GM19452 (cell line): ENCODE measurements around the gene CTSS.
"Not testable (repeated sequence)": the region's sequence is repeated elsewhere in the genome, so short reads cannot be mapped to it uniquely, and the experiment has no call there.

Experiments used
- ATAC-seq: cut with Tn5 transposase; IDR thresholded peaks from one replicate; pipeline ENCODE4 v1.9.1; 2021; ENCODE audit not compliant: unreplicated experiment

CTSS gene

DNA sequence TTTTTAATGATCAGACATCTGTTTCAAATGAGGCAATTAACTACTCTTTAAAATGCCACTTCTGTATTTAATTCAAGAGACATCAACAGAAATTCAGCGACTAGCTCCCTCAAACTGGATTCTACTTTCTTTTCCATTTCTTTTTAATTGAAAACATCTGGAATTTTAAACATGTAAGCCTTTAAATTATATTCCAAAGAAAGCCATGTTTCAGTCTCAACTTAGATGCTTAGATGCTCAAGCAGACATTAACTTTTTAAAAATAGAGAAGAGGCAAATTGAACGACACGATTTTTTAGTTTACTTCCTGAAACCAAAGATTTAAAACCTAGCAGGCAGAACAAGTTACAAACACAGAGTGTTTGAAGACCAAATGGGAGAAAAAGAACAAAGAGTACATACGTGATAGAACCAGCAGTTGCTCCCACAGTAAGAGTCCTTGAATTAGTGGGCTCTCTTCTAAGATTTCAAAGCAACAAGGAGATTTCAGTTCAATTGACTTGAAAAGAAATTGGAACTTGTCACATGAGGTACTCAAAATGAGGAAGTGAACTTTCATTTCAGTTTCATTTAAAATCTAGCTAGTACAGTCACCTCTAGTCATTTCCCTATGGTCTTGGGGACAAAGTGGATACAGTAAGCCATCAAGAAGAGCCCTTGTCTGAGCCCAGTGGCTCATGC lies at the start of gene CTSS:
Gene CTSS (minus strand): TSS at position 483 of the 681 bp plus-strand sequence. CDS start 1,015 bp downstream, outside the sequence.
- peak; percentile 81 for ATAC-seq

DNA sequence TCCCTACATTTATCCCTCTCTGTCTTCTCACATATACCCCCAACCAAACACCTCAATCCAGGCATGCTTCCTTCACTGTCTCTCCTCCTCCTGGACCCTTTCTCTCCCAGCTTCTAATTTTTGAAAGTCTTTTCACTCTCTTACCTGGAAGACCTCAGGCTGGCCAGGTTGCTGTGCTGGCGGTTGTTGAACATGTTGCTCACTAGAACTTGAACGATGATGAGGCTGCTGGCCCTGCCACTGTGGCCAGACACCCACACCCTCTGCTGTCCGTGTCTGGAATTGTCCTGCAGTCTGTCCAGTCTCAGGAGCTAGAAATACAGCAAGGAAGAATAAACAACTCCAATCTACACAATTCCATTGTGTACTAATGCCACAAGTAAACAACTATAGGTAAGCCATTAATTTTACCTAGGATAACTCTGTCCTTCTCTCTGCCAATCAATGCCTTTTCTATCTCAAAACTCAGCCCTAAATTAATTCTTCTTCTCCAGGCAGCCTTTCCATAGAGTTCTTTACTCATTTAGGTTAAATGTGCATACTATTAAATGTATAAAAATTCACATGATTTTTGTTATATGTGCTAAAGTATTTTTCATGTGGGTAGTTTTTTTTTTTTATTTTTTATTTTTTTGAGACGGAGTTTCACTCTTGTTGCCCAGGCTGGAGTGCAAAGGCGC lies 47.6 kb upstream of the CTSS start:
- ATAC-seq, result no peak

DNA sequence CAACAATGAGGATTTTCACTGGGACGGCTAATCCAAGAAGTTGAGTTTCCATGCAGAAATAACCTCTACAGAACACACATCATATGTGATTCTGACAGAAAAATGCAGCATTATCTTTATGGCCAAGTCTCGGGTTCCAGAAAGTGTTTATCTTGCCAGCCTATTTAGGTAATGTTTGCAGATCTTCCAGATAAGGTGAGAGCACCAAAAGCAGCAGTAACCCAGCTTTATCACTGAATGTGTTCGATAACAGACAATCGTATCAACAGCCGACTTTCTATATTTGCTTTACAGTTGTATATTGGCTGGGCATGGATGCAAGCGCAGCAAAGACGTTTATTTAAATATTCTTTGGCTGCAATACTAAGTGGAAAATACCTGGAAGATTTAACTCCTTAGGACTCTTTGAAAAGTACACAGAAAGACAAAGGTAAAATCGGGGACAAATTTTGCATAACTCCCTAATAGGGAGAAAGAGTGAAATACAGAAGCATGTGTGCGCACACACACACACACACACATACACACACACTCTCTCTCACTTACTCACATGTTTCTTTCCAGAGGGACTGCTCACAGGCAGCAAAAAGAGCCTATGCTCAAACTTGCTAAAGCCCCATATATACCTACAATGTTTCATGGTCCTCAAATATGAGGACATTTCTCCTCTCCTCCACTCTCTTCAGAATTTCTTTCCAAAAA lies 45.5 kb upstream of the CTSS start:
- no peak for ATAC-seq

DNA sequence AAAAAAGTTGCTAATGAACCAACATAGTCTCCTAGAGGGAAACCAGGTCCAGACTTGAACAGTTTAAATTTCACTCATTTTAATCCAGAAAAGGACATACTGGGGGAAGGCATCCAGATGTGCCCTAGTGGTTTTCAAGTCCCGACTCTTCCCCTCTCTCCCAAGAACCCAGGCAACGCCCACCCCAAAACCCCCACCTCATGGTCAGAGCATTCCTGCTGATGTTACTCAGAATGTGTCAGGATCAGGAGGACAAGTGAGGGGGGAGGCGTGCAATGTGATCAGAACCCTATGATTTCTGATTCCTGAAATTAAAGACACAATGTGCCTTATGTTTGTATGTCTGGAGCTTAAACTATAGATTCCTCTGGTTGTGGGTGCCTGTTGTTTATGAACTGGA lies 44.1 kb upstream of the CTSS start:
- no peak for ATAC-seq

DNA sequence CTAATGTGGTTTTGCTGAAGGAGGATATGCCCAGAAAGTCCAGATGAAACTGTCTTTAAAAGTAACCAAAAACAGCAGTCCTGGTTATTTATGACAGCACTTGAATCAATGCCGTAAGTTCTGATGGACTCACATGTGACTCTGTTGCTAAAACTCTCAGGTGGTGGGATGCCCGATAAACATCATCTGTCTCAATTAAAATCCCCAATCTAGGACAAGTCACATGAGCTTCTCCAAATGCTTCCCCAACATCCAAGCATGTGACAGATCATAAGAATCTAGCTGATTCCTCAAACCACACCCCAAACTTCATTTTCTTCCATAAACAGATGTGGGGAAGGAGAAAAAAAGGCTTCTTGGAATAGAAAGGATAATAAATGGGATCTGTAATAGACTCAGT lies 43.3 kb upstream of the CTSS start:
- no peak for ATAC-seq

DNA sequence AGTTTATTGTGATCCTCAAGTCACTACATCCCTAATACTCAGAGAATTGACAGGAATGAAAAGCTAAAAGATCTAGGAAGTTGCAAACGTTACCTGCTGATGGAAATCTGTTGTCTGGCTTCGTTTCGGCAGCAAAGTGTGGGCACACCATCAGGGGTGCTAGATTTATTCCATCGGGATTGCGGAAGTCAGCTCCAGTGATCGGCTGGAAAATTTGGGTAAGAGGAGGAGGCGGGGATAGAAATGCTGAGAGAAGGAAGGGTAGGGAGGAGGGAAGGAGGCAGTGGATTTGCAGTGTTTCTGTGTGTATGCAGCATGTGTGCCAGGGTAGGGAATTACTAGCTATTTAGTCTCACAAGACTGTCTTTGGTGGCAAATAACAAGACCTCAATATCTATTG lies 42.5 kb upstream of the CTSS start, which contains the start of gene CTSK:
Gene CTSK (minus strand): TSS at position 140 of the 400 bp plus-strand sequence. CDS start 1,455 bp downstream, outside the sequence.
- no peak for ATAC-seq

DNA sequence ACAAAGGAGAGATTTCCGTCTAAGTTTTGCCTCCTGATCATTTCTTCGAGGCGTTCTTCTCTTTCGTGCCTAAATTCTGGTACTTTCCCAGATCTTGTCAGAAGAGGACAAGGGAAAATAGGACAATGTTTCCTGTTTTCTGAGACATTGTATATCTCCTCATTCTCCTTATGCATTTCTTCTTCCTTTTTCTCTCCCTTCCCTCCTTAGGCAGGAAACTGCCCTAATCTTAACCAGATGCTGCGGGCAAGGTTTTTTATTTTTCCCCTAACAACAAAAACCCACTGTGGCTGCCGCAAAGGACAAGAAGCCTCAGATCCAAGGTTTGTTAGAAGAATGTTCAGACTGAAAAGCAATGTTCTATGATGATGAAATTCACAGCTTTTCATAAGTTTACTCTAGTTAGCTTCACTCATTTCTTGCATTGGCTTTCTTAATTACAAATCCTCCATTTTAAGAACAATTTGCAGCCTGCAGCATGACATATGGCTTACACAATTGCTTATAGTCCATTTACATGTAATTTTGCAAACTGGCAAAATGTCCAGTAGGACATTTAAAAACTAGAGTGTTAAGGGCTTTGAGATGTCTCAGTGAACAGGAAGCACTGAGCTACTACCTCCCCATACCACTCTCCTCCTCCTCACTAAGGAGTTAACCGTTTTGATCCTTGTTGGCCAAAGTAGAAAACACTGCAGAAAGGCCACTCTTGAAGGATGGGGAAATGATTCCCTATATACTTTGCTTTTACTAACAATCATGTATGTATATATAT lies 41.9 kb upstream of the CTSS start:
- ATAC-seq, result no peak

DNA sequence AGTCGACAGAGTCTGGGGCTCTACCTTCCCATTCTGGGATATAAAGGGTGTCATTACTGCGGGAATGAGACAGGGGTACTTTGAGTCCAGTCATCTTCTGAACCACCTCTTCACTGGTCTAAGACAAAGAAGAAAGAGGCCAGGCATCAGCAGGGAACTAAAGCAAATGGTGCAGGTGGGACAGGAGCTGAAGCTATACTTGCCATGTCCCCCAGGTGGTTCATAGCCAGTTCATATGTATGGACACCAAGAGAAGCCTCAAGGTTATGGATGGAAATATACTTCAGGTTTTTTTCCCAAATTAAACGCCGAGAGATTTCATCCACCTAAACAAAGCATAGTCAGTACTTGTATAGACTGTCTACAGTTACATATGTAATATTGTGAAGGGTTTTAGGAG lies 40.3 kb upstream of the CTSS start:
- no peak for ATAC-seq

DNA sequence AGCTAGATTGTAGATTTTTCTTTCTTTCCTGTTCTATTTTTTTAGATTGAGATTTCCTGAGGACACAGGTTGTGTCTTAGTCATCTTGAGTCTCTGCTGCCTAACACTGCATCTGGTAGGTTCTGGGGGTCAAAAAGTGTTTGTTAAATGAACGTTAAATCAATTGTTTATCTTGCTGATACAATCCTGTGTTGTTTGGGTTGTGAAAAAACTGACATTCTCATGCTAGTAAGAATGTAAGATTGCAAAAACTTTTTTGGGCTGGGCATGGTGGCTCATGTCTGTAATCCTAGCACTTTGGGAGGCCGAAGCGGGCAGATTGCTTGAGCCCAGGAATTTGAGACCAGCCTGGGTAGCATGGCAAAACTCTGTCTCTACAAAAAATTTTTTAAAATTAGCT lies 39.1 kb upstream of the CTSS start:
- ATAC-seq, result no peak

DNA sequence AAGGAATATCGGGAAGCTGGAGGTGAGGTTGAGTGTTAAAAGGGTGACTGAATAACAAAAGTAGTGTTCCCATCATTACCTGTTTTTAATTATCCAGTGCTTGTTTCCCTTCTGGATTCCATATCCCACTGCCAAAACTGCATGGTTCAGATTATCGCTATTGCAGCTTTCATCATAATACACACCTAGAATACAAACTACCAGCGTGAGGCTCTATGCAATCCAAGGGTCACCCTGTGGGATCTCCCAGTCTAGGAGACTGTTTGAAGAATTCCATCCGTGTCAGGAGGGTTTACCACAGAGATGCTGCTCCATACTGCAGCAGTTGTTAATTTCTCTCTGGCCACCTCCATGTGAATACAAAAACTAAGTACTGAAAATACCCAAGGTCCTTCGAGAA lies 33.5 kb upstream of the CTSS start:
- no peak for ATAC-seq

DNA sequence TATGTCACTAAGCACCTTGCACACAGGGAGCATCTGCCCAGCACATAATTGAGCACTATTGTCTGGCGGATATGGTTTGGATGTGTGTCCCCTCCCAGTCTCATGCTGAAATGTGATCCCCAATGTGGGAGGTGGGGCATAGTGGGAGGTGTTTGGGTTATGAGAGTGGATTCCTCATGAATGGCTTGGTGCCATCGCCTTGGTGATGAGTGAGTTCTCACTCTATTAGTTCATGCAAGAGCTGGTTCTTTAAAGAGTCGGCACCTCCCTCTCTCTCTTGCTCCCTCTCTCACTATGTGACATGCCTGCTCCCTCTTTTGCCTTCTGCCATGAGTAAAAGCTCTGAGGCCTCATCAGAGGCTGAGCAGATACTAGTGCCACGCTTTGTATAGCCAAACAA lies 32.9 kb upstream of the CTSS start:
- ATAC-seq, result no peak

DNA sequence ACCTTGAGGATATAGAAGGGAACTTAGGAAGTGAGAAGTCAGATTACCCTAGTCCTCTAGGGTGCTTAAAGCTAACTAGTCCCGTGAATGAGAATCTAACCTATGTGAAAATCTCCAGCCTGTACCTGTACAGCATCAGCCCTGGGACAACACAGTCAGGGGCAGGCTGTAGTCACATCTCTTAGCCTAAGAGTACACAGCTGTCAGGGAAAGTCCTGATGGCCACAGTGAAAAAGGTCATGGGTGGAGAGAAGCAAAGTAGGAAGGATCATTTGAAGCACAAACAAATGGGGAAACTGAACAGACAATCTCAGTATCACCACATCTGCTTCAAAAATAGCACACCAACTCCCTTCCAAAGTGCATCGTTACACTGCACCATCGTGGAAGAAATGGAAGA lies 30.8 kb upstream of the CTSS start:
- ATAC-seq, result no peak

DNA sequence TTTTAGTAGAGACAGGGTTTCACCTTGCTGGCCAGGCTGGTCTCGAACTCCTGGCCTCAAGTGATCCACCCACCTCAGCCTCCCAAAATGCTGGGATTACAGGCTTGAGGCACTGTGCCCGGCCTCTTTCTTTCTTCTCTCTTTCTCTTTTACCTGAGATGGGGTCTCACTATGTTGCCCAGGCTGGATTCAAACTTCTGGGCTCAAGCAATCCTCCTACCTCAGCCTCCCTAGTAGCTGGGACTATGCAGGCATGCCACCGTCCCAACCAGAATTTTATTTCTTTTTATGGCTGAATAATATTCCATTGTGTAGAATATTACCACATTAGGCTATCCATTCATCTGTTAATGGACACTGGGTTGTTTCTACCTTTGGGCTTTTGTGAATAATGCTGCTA lies 28.2 kb upstream of the CTSS start:
- not testable (repeated sequence) for ATAC-seq

DNA sequence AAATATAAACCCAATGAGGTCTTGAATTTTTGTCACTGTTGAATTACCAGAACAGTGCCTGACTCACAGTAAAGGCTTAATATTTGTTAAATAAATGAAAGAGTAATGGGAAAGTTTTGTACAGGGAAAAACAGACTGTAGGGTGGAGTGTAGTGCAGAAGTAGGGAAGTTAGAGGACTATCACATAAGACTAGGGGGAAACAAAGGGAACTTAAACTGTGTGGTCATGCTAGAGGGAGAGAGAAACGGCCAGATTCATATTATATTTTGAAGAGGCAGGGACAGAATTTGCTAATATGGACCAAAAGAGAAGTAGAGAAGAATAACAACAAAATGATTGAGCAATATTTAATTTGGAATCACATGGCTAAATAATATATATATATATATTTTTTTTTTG lies 27.6 kb upstream of the CTSS start:
- no peak for ATAC-seq

DNA sequence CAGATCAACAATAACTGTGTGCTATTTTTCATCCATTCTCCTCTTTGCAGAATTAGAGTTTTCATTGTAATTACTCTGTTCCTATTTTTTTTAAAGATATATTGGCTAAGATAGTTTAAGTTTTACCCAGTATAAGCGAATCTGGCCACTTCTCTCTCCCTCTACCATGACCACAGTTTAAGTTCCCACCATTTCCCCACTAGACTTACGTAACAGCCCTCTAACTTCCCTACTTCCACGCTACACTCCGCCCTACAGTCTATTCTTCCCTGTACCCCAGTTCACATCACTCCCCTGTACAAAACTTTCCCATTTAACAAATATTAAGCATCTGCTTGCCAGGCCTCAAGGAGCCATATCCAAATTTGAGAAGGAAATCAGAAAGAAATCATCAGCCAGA lies 26.0 kb upstream of the CTSS start:
- no peak for ATAC-seq

DNA sequence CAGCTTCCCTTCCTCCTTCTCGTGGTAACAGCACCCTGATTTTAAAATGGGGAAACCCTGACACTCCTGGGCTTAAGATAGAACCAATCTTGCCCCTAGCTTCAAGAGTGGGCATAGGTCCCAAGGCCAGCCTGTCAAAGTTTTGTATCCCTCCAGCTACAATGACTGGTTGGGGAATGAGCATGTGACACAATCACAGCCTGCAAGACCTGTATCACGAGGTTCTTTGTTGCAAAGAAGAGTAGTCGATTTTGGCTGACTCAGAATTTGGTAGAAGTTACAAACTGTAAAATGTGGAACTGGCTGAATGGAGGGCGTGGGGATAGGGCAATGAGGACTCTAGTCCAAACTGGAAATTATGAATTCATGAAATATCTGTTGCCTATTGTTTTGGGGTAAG lies 23.8 kb upstream of the CTSS start:
- ATAC-seq, result no peak

DNA sequence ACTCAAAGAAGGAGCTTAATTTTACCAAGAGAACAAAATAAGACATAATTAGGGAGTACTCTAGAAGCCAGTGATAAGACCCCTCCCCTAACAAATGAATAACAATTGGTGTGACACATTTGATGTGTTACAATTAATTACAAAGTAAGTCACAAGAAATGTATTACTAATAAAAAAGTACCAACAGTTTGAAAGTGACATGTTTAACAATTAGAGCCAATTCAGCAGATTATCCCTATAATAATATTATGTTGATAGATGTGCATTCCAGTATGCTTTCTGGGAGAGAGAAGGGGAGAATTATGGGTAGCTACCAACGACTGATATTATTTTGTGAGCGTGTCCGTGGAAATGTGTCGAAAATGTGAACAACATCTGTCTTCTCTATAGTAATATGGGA lies 23.4 kb upstream of the CTSS start:
- no peak for ATAC-seq

DNA sequence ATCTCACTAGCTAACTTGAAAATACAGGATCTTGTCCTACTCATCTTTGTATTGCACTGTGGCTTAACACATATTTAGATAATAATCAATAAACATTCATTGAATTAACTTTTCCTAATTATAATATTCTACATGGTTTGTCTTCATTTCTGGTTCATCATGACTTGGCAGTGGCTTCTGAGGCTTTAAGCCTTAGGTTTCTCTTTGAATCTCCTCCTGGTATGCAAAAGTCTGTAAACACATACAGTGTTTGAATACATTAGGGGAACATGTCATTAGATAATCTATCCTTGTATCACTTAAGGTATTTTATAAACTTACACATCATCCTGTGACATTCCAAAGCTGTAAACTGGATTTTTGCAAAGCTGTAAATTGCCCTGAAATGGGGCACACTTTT lies 21.9 kb upstream of the CTSS start:
- ATAC-seq, result no peak

DNA sequence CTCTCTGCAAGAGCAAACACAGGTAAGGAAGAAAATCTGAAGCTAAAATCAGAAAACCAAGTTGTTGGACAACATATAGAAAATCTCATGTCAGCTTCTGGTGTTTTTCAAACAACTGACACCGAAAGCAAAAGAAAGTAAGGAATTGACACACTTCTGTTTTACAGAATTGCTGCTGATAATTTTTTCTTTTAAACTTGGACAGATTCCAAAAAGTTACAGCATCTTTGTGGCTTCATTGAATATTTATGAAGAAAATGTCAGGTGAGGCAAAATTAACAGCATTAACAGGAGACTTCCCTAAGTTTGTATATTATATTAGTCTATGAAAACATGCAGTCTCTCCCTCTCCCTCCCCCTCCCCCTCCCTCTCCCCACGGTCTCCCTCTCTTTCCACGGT lies 14.9 kb upstream of the CTSS start:
- no peak for ATAC-seq

DNA sequence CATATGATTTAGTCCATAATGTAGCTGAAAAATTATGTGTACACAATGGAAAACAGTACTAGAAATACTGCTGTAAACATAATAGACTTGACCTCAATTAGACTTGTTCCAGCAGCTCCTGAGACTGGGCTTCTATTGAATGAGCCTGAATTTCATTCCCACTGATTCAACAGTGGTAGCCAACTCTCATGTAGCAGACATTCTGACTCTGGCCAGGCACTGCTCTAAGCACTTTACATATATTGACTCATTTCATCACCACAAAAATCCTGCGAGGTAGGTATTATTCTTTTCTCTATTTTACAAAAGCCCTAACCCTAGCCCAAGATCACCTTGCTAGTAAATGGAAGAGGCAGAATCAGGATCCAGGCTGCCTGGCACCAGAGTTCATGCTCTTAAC lies 12.8 kb upstream of the CTSS start:
- no peak for ATAC-seq

DNA sequence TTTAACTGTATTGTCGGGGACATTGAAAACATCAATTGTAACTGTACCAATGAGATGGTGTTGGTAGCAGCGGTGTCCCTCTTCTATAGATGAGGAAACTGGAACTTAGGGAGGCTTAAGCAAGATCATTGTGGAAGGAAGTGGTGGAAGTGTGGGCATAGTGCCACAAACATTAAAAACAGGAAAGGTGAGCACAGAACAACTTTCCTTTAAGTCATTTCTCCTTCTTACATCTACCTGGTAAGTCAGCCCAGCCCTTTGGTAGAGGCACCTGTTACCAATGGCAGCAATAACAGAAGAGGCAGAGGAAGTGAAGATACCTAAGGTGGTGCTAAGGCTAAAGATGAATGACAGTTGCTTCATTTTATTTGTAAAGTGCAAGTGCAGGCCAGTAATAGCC lies 12.0 kb upstream of the CTSS start:
- ATAC-seq, result no peak
